ENCODE measurements around the gene STXBP6. TPM values are rescaled to one million over a fixed set of nuclear protein-coding genes. Genes with fewer than 3 reads are reported as not detected.

STXBP6 gene
- total RNA-seq = under 1 TPM; 0.10 to 0.34 TPM

- CTCF ChIA-PET = no interaction called here
- POLR2A ChIA-PET = no interaction called here
These were observed at the start of gene STXBP6 for GRCh38 chr14:25049568-25050268. Gene STXBP6, minus strand, starts transcription at chr14:25050147. Its CDS starts 75,329 bp downstream, at chr14:24974818.

- ChIA-PET CTCF (no interaction called here), POLR2A (no interaction called here)
These were observed 47.2 kb upstream of the STXBP6 start for GRCh38 chr14:25097120-25097519.

GRCh38 chr14:25095736-25096437 lies 45.9 kb upstream of the STXBP6 start:
- POLR2A ChIA-PET = no interaction called here
- CTCF ChIA-PET = no interaction called here

- CTCF ChIA-PET = no interaction called here
- POLR2A ChIA-PET = no interaction called here
These were observed 44.4 kb upstream of the STXBP6 start for GRCh38 chr14:25094171-25094907.

- POLR2A ChIA-PET = no interaction called here
These were observed 42.4 kb upstream of the STXBP6 start for GRCh38 chr14:25092258-25092740.

GRCh38 chr14:25090716-25091454 lies 40.9 kb upstream of the STXBP6 start:
- POLR2A ChIA-PET = no interaction called here
- CTCF ChIA-PET = no interaction called here

More at GRCh38 chr14:25092258-25092740, 42.4 kb upstream of the STXBP6 start:
- CTCF ChIA-PET = no interaction called here

GRCh38 chr14:25090256-25090655 lies 40.3 kb upstream of the STXBP6 start:
- CTCF ChIA-PET = no interaction called here
- POLR2A ChIA-PET = no interaction called here

GRCh38 chr14:25089496-25089895 lies 39.5 kb upstream of the STXBP6 start:
- ChIA-PET CTCF (no interaction called here), POLR2A (no interaction called here)

GRCh38 chr14:25086821-25087396 lies 37.0 kb upstream of the STXBP6 start:
- ChIA-PET POLR2A (no interaction called here), CTCF (no interaction called here)

- ChIA-PET CTCF (no interaction called here), POLR2A (no interaction called here)
These were observed 36.1 kb upstream of the STXBP6 start for GRCh38 chr14:25086081-25086480.

- ChIA-PET POLR2A (interaction anchor here (0.7 kb wide), 1 partner anchor 87 kb away, joined by 5 read pairs; no protein-coding TSS in a partner anchor), CTCF (no interaction called here)
These were observed 30.7 kb upstream of the STXBP6 start for GRCh38 chr14:25080682-25081081.

- POLR2A ChIA-PET = no interaction called here
- CTCF ChIA-PET = no interaction called here
These were observed 29.4 kb upstream of the STXBP6 start for GRCh38 chr14:25079311-25079710.

- ChIA-PET POLR2A (no interaction called here), CTCF (no interaction called here)
These were observed 24.2 kb upstream of the STXBP6 start for GRCh38 chr14:25074099-25074685.

- ChIA-PET CTCF (no interaction called here), POLR2A (no interaction called here)
These were observed 19.9 kb upstream of the STXBP6 start for GRCh38 chr14:25069879-25070278.

- ChIA-PET CTCF (no interaction called here), POLR2A (no interaction called here)
These were observed 17.7 kb upstream of the STXBP6 start for GRCh38 chr14:25067600-25067999.

- POLR2A ChIA-PET = no interaction called here
- CTCF ChIA-PET = no interaction called here
These were observed 12.0 kb upstream of the STXBP6 start for GRCh38 chr14:25062022-25062321.

- ChIA-PET POLR2A (no interaction called here), CTCF (no interaction called here)
These were observed 6.7 kb upstream of the STXBP6 start for GRCh38 chr14:25056688-25057078.

GRCh38 chr14:25055992-25056687 lies 6.2 kb upstream of the STXBP6 start:
- ChIA-PET POLR2A (no interaction called here), CTCF (no interaction called here)

- CTCF ChIA-PET = no interaction called here
These were observed 5.1 kb upstream of the STXBP6 start for GRCh38 chr14:25055005-25055404.

More at GRCh38 chr14:25055005-25055404, 5.1 kb upstream of the STXBP6 start:
- POLR2A ChIA-PET = no interaction called here

Measured in activated CD8-positive, alpha-beta memory T cell treated with anti-CD3 and anti-CD28 coated beads for 36 hours (primary cell).